Renal cortex interstitium (tissue), 11 donors: ENCODE measurements around the gene NRG3. TPM values are rescaled to one million over a fixed set of nuclear protein-coding genes. Genes with fewer than 3 reads are reported as not detected.

ENCODE experiments used
- DNase-seq, 11 donors: peaks; one replicate each; pipeline ENCODE4 v3.0.0-alpha.2; 2013; ENCODE audit warnings: low read depth in 9 of 11, low spot score in 4 of 11; ENCODE audit errors: extremely low read depth in 1 of 11
- polyA plus RNA-seq, 3 donors: library from polyadenylated mRNA; unstranded; fragments of 120-200 nt; gene quantifications; one replicate each; pipeline ENCODE4 v1.2.1, GENCODE V29; 2013; ENCODE audit not compliant: insufficient read length in 3 of 3

Gene NRG3
- polyA plus RNA-seq, 3 donors: 11.8 to 16.4 (median 12.6) TPM

DNA sequence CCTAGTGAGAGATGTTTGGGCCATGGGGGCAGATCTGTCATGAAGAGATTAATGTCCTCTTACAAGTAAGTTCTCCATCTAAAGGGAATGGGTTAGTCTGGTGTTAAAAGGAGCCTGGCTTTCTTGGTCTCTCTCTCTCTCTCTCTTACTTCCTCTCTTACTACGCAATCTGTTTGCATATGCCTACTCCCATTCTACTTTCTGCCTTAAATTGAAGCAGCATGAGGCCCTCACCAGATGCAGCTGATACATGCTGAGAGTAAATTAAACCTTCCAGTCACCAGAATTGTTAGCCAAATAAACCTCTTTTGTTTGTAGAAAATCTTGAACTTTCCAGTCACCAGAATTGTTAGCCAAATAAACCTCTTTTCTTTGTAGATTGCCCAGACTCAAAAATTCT, 884.1 kb downstream of the NRG3 start:
- DNase-seq: no peak

DNA sequence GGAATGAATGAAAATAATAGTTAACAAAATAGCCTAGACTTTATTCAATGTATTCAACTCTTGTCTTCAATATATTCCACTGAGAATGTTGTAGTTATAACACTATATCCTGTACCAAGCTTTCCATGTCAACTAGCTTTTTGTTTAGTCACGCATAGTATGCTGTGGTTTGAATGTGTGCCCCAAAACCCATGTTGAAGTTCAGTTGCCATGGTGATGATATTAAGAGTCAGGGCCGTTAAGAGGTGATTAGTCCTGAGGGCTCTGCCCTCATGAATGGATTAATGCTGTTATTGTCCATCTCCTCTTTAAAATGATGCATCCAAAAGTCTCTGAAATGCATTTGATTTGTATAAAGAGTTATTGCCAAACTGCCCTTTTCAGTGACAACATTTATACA, 887.6 kb downstream of the NRG3 start:
- DNase-seq: no peak

DNA sequence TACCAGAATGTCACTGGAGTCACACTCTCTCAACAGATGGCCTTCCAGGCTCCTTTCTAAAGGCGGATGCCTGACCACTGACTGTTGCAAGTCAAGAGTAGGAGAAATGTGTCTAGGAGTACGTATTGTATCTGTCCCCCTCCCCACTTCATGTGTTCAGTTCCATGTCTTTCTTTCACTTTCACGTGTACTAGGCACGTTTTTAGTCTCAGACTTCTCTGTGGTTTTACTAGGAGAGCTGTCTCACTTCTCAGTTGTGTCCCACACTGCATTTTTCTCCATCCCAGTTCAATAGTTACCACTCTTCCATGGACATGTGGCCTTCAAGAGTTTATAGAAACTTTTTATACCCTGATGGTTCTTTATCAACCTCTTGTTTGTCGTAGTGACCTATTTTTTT, 893.0 kb downstream of the NRG3 start:
- DNase-seq: no peak

DNA sequence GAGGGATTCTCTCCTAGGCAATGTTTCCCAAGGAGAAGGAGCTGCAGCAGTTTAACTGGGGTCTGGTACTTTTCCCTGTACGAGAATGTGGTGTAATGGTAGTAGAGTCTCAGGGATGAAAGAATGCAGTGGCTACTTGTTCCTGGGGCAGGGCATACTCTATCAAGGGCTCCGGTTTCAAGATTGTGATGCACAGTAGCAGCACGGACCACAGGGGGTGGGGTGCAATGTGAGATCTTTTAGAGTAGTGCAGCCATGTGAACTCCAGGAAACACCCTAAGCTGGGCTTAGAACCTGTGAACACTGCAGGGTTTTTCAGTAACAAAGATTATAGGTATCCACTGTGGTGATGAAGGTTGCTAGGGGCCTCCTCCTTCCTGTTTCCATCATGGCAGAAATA, 903.9 kb downstream of the NRG3 start:
- DNase-seq: no peak

DNA sequence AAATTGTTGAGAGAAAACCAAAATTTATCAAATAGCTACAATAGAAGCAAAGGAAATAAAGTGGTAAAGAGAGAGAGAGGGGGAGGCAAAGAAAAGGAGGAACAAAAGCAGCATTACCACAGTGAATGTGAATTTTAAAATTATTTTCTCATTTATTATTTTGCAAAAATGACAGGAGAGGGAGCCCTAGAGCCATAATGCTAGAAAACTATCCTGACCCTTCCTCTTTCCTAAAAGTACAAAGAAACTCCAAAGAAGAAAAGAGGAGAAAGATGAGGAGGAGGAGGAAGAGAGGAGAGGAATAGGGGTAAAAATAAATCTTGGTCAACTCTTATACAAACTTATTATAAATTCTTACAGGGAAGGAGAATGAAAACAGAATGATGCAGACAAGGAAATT, 921.5 kb downstream of the NRG3 start:
- peak in 1 of 11 donors; percentile 15 for DNase-seq

DNA sequence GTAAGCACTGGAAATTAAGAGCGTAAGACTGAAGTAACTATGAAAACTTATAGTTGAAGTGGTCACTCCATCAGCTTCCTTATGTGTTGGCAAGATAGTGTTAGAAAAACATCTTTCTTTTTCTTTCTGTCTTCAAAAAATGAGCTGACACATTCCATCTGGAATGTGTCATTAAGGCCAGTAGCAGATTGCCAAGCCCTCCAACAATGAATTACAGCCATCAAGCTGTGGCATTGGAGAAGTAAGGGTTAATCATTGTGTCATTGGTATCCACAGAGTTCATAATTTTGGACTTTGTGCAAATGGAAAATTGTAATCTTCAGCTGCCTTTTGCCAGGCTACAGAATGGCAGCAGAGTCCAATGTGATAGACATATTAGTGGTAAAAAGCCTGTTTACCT, 926.3 kb downstream of the NRG3 start:
- no peak for DNase-seq

DNA sequence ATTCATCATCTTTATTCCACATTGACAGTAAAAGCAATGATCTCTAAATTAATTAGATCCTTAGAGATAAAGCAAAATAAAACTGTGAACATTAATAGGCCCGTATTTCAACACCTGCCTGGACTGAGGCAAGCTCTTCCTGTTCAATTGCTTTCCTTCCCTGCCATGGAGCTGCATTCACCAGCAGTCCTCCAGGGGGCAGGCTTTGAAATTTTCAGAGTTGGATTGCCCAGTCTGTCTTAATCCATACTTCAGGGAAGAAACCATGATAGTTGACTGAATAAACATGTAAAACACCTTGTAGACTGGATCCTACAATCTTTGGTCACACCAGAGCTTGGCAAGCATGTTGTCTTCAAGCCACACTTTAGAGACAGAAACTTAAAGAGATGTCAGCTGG, 936.6 kb downstream of the NRG3 start:
- no peak for DNase-seq

DNA sequence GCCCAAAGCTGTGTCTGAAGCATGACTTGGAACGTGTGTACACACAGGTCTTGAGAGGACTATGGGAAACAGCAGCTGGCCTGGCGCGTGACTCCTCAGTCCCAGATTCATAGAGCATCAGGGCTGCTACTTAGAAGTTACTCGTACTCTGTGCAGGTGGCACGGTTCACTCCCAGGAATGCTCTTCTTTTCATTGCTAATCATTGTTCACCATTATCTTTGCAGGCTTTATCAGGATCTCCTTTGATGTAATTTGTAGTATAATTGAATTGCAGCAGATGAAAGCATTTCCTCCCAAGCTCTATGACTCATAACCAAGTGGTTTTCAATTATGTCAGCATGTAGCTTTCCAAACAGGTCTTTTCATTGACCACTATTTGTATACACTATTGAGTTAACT, 938.9 kb downstream of the NRG3 start:
- no peak for DNase-seq

DNA sequence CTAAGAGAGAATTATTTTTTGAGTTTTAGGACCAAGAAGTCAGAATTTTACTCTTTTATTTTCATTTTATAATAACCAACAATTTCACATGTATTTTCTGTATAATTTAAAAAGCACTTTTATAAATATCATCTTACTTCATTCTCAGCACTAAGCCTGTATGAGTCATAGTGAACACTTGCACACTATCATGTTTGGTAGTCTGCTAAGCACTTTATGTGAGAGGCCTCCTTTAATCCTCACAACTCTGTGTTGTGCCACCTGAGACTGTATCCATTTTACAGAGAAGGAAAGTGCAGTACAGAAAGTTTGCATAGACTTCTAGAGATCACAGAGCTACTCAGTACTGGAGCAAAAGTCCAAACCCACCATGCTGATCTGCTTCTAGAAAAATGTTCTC, 939.6 kb downstream of the NRG3 start:
- DNase-seq: no peak

DNA sequence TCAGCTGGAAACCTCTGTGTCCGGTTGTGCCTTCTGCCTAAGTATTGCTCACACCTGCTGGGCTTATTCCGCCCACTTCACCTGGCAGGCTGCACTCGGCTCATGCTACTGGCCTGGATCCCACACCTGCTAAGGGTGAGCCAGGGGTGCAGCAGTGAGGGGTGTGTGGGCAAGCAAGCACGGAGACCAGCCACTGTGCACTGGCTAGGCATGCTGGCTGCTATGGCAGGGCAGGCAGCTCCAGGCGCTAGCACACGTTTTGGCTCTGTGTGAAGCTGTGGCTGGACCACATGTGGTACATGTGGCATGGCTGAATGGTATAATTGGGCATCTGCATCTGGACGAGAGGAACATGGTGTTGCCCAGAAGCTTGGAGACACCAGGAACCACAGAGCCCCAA, 940.7 kb downstream of the NRG3 start:
- no peak for DNase-seq

DNA sequence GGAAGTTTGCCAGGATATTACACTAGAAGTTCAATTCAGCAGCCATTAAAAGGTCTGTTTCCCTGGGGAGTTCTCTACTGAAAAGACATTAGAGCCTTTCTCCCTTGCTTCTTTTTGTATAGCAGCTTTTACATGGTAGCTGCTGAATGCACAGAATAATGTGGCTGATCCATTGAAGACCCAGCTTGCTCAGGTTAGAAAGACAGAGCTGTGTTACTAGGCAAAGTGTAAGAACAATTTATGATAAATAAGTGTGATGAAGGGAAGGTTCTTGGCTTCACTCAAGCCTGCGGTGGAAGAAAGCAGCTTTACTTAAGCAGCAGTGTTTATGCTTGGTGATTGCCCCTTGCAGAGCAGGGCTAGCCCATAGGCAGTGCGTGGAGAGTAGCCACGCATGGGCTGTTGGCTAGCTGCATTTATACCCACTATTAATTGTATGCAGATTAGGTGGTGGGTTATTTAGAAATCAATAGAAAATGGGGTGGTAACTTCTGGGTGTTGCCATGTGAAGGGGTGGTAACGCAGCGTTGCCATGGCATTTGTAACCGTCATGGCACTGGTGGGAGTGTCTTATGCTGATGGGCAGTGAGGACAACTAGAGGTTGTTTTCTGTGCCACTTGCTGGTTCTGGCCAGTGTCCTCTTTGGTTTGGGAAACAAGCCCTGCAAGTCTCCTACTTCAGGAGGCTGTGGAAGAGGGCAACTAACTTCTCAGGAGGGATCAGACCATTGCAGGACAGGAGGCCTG, 942.9 kb downstream of the NRG3 start:
- DNase-seq: no peak

DNA sequence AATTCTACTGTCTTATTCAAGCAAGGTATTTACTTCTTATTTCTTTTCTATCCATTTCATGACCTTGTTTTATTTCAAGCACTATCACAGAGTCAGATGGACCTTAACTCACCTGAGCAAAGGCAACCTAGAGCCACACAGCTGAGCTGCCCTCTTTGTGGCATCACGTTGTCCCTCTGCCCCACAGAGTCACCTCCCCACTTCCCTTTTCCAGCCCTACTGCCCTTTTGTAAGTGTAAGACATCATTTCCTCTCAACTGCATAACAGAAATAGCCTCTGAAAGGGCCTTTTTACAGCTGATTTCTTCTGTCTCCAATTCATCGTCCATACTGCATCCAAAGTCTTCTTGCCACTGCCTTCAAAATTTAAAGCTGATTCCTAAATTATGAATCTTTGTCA, 946.0 kb downstream of the NRG3 start:
- DNase-seq: no peak

DNA sequence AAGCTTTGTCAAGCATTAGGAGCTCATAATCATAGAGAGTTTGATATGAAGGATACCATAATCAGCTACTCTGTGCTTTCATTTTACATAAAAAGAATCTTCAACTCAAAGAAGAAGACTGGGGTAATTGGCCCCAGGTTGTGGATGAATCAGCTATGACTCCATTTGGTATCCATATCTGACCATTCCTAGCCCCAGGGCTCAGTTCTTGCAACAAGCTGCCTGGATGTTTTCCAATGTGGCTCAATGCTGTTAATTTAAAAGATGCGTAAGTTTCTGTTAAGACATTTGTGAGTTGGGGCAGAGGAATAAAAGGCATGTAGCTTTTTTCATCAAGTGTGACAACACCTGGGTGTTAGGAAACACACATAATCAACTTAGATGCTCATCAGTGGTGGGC, 951.1 kb downstream of the NRG3 start:
- no peak for DNase-seq

DNA sequence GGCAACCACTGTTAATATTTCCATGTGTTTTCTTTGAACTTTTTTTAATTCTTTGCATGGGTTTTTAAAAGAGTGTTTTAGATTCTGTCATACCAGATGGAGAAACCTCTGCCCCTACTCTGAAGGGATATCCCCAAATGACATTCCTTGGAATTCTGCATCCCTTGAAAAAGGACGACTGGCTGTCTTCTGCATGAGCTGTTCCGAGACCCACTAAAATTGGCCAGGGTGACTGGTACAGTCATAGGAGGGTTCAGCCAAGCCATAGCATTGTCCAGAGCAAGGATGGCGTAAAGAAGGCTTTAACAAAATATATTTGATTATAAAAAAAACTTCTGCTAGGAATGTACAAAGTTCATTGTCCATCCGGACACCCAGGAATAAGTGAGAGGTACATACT, 952.9 kb downstream of the NRG3 start:
- no peak for DNase-seq

DNA sequence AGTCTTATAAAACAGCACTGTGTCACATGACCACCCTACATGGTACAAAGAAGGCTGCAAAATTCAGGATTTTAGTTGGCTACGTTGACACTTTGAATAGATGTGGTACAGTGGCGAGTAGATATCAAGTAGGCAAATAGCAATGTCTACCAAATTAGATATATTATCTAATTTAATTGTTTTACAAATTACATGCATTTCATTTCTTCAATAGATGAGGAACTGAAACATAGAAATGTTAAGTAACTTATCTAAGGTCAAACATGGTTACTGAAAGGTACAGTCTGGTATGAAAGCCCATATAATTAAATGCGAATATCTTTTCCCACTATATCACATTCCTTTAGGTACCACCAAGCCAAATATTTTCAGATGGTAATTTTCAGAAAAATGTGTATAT, 972.2 kb downstream of the NRG3 start:
- DNase-seq: no peak

DNA sequence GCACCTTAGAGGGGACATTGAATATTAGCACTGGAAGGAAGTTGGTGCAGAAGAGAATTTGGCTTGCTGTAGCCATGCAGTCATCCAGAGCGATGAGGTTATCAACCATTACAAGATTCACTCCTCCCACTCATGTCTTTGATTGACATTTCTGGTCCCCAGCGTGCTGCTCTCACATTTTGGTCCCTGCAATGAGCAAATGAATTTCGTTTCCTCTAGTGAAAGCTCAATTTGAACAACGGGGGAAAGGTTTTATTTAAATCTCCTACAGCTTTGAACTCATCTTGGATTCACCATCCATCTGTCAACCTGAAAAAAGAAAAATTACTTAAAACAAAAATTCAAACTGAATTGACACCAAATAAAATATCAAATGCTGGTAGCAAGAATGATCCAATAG, 975.2 kb downstream of the NRG3 start:
- no peak for DNase-seq

DNA sequence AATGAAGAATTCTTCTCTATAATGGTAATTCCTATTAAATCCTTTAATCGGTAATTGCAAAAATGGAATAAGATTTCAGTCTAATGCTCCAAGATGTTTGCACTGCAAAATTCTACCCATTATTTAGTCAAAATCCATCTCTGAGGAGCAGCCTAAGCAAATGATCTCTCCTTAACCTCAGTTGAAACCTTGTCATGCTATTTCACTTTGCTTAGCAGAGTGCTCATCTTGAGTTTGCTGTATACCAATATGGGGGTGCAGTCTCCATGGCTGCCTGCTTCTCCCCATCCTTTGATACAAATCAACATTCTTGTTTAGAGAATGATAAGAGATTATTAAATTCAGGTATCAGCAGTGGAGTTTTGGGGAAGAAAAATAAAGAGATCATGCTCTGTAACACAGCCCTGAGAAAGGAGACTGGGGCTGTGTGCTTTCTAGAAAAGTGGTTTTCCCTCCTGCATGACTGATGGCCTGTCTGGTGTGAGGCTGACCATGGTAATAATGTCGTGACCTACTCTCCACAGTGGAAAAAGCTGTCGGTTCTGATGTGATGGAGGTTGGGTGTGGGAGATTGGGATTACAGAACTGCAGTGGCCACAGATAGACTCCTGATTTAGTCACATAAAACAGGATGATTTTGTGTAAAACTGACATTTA, 982.1 kb downstream of the NRG3 start:
- no peak for DNase-seq

DNA sequence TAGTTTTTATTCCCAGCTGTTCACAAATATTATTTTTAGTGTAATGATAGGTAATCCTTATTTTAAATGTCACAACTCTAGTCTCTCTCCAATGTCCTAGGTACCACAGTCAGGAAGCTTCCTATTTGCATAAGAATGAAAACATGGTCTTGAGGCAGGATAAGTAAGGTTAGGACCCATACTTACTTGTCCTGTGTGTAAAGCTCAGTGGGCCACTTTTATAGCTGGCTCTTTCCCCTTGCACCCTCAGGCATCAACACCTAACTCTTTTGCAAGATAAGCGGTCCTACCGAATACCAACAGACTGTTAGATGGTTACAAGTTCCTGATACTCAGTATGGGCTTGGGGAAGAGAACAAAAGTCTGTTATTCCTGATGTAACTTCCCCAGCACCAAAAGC, 986.9 kb downstream of the NRG3 start:
- DNase-seq: no peak

DNA sequence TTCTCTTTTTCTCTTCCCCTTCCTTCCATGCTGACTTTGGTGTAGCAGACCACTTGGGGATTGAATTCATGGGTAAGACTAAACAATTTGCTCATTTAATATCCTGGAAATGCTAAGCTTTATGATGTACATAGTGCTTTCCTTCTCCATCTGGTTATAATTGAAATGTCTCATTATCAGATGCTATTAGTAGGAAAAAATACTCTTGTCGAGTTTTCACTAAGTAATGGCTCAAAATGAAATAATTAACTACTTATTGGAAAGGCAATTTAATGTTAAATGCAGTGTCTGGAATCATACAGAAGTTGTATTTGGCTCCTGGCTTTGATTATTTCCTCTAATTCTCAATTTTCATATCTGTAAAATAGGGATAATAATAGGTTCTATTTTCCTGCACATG, 990.4 kb downstream of the NRG3 start:
- DNase-seq: no peak

DNA sequence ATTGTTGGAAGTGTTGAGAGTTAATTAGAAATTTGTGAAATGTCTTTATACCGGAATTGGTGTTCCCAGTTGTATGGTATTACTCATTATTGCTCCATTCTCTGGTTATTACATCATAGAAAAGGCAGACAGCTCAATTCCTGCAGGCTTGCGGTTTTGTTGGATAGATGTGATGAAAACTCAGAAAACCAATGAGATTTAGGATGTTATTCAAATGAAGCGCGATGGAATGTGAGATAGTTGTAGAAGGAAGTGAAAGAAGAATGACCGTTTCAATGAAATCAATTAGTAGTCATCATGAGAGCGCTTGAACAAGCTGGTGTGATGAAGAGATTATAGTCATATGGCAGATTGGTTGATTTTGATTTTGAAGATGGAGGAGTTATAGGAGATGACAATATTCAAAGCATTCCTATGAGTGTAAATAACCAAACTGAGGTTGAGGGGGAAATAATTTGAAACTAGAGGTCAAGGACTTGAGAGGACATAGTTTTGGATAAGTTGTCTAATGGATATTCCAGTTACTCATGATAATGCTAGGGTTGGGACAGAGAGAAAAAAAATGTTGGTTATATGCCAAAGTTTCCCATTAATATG, 991.5 kb downstream of the NRG3 start:
- DNase-seq: no peak

DNA sequence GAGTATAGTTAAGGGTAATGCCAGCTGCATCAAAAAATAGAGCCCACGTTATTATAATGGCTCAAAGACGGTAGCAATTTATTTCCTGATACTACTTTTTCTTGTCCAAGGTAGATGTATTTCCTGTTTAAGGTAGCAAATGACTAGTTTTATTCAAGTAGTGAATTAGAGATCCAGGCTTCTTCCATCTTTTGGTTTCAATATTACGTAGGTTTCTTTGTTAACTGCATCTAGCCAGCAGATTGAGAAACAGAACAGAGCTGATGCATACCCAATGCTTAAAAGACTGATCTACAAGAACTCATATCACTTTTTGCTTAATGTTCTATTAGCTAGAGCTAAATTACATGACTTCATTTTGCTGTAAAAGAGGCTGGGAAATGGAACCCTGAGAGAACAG, 992.1 kb downstream of the NRG3 start:
- no peak for DNase-seq
